H1 (cell line): ENCODE measurements around the gene MUC5AC. TPM values are rescaled to one million over a fixed set of nuclear protein-coding genes. Genes with fewer than 3 reads are reported as not detected.

Source experiments
- CTCF ChIA-PET: fragments of 300-600 bp; sonication (Branson Sonifier 250); formaldehyde crosslinking; loops from one replicate; lab custom pipeline; 2021; ENCODE audit not compliant: partially characterized antibody; lab: Charles Lee
- POLR2A ChIA-PET: fragments of 300-600 bp; sonication (Branson Sonifier 250); formaldehyde crosslinking; loops from one replicate; lab custom pipeline; 2021; ENCODE audit warnings: inconsistent platforms; ENCODE audit not compliant: partially characterized antibody; lab: Charles Lee
- DNase-seq, 2 experiments: peaks; one replicate each; pipeline versions ENCODE4 v3.0.0 to v3.0.0-alpha.2; 2010 to 2022; ENCODE audit warnings: low spot score in 2 of 2, low read depth in 1 of 2, mixed read lengths in 1 of 2
- FAIRE-seq: peaks from 2 replicates; lab custom pipeline; 2011; peaks lifted over from hg19 to GRCh38; lab: Jason Lieb, UNC
- H2AFZ ChIP-seq: 2 replicates; pipeline ENCODE4 v1.8.1; 2012; ENCODE audit warnings: low read length, inconsistent platforms
- H2AK5ac ChIP-seq: 2 replicates; pipeline ENCODE4 v1.6.1; 2013; ENCODE audit warnings: low read depth, low read length
- H2BK120ac ChIP-seq: replicated peaks from 2 replicates; pipeline ENCODE3; 2013; ENCODE audit warnings: low read depth, low read length, inconsistent platforms
- H2BK12ac ChIP-seq: 2 replicates; pipeline ENCODE4 v1.6.1; 2013; ENCODE audit warnings: low read depth, low read length
- H2BK15ac ChIP-seq: 2 replicates; pipeline ENCODE4 v1.6.1; 2013; ENCODE audit warnings: low read length
- H2BK20ac ChIP-seq: 2 replicates; pipeline ENCODE4 v1.6.1; 2013; ENCODE audit warnings: low read length
- H2BK5ac ChIP-seq: 2 replicates; pipeline ENCODE4 v1.6.1; 2013; ENCODE audit warnings: low read depth, low read length
- H3K14ac ChIP-seq: 2 replicates; pipeline ENCODE4 v1.6.1; 2013; ENCODE audit warnings: inconsistent platforms; ENCODE audit not compliant: insufficient read length
- H3K18ac ChIP-seq: 2 replicates; pipeline ENCODE4 v1.6.1; 2013; ENCODE audit warnings: low read length; ENCODE audit errors: extremely low read depth
- H3K23ac ChIP-seq: 2 replicates; pipeline ENCODE4 v1.6.1; 2013; ENCODE audit warnings: inconsistent platforms; ENCODE audit not compliant: insufficient read length
- H3K23me2 ChIP-seq: 2 replicates; pipeline ENCODE4 v1.6.1; 2013; ENCODE audit warnings: low read depth, low read length
- H3K27ac ChIP-seq: 2 replicates; pipeline ENCODE4 v1.6.1; 2011; ENCODE audit warnings: low read depth, low read length, inconsistent platforms
- H3K27me3 ChIP-seq, 4 experiments: replicated peaks in 1 of 4; 1 replicate in 1 of 4; 2 replicates in 3 of 4; pipeline versions ENCODE4 v1.6.1 to v1.8.1; 2011 to 2013; ENCODE audit warnings: low read length in 3 of 4, mild to moderate bottlenecking in 3 of 4, inconsistent platforms in 2 of 4, mixed read lengths in 2 of 4, moderate library complexity in 1 of 4; ENCODE audit not compliant: control insufficient read depth in 3 of 4, insufficient read depth in 3 of 4; ENCODE audit errors: extremely low read depth in 1 of 4
- H3K36me3 ChIP-seq, 4 experiments: 2 replicates each; pipeline versions ENCODE4 v1.6.1 to v1.8.1; 2011 to 2013; ENCODE audit warnings: mild to moderate bottlenecking in 4 of 4, low read length in 3 of 4, moderate library complexity in 2 of 4, control low read depth in 1 of 4, inconsistent platforms in 1 of 4; ENCODE audit not compliant: insufficient read depth in 4 of 4, control insufficient read depth in 2 of 4
- H3K4ac ChIP-seq: replicated peaks from 2 replicates; pipeline ENCODE3; 2013; ENCODE audit warnings: low read length, low read depth, mixed read lengths, inconsistent platforms; ENCODE audit not compliant: insufficient read length
- H3K4me1 ChIP-seq, 4 experiments: replicated peaks in 1 of 4; 1 replicate in 1 of 4; 2 replicates in 3 of 4; pipeline versions ENCODE4 v1.6.1 to v1.8.1; 2011 to 2013; ENCODE audit warnings: low read length in 3 of 4, inconsistent platforms in 2 of 4, mixed read lengths in 1 of 4; ENCODE audit not compliant: insufficient read depth in 4 of 4, control insufficient read depth in 3 of 4
- H3K4me2 ChIP-seq, 2 experiments: 2 replicates each; pipeline versions ENCODE4 v1.6.1 to v1.8.1; 2011 to 2013; ENCODE audit warnings: low read depth in 2 of 2, low read length in 2 of 2, control low read depth in 1 of 2, inconsistent platforms in 1 of 2, mild to moderate bottlenecking in 1 of 2; ENCODE audit not compliant: insufficient read depth in 1 of 2
- H3K4me3 ChIP-seq, 4 experiments: fragments of 200-600, 300-600 bp in 1 of 4; sonication (generic), shearing (Covaris generic), sonication (Bioruptor Twin) in 1 of 4; 2 replicates each; pipeline versions ENCODE4 v1.5.1 to v1.8.1; 2011 to 2016; ENCODE audit warnings: low read length in 4 of 4, low read depth in 3 of 4, control low read depth in 2 of 4, inconsistent platforms in 2 of 4, mild to moderate bottlenecking in 2 of 4, mixed read lengths in 1 of 4, moderate library complexity in 1 of 4; ENCODE audit not compliant: insufficient read depth in 2 of 4; ENCODE audit errors: extremely low read depth in 1 of 4
- H3K56ac ChIP-seq: replicated peaks from 2 replicates; pipeline ENCODE3; 2013; ENCODE audit warnings: low read depth, mild to moderate bottlenecking, mixed read lengths, low read length, inconsistent platforms; ENCODE audit not compliant: insufficient read length
- H3K79me1 ChIP-seq: 2 replicates; pipeline ENCODE4 v1.6.1; 2013; ENCODE audit warnings: low read depth, low read length, control low read depth
- H3K79me2 ChIP-seq, 2 experiments: 2 replicates each; pipeline versions ENCODE4 v1.6.1 to v1.8.1; 2012 to 2013; ENCODE audit warnings: low read length in 2 of 2, mild to moderate bottlenecking in 2 of 2, inconsistent platforms in 1 of 2; ENCODE audit not compliant: insufficient read depth in 2 of 2, control insufficient read depth in 1 of 2
- H3K9ac ChIP-seq, 4 experiments: replicated peaks in 1 of 4; 1 replicate in 1 of 4; 2 replicates in 3 of 4; pipeline versions ENCODE4 v1.6.1 to v1.8.1; 2011 to 2013; ENCODE audit warnings: low read depth in 3 of 4, low read length in 3 of 4, control low read depth in 2 of 4, mild to moderate bottlenecking in 2 of 4, moderate library complexity in 2 of 4, inconsistent platforms in 1 of 4; ENCODE audit errors: extremely low read depth in 1 of 4
- H3K9me3 ChIP-seq, 2 experiments: 2 replicates each; pipeline versions ENCODE4 v1.6.1 to v1.8.1; 2012 to 2013; ENCODE audit warnings: mild to moderate bottlenecking in 2 of 2, moderate library complexity in 2 of 2, control low read depth in 1 of 2, inconsistent platforms in 1 of 2, low read depth in 1 of 2, low read length in 1 of 2, mixed read lengths in 1 of 2; ENCODE audit not compliant: insufficient read depth in 2 of 2
- H4K20me1 ChIP-seq, 2 experiments: replicated peaks in 1 of 2; 2 replicates each; pipeline versions ENCODE3 to v1.8.1; 2011 to 2013; ENCODE audit warnings: inconsistent platforms in 2 of 2, low read length in 2 of 2, mild to moderate bottlenecking in 1 of 2; ENCODE audit not compliant: insufficient read depth in 2 of 2, control insufficient read depth in 1 of 2
- H4K5ac ChIP-seq: 2 replicates; pipeline ENCODE4 v1.6.1; 2013; ENCODE audit warnings: low read length, low read depth, mixed read lengths, inconsistent platforms; ENCODE audit not compliant: insufficient read length
- H4K8ac ChIP-seq: 2 replicates; pipeline ENCODE4 v1.8.0; 2013; ENCODE audit warnings: mild to moderate bottlenecking, moderate library complexity, low read length, inconsistent platforms; ENCODE audit not compliant: insufficient read depth; ENCODE audit errors: extremely low read depth
- H4K91ac ChIP-seq: replicated peaks from 2 replicates; pipeline ENCODE3; 2013; ENCODE audit warnings: low read length, mixed read lengths, inconsistent platforms; ENCODE audit not compliant: insufficient read length
- CBX5 ChIP-seq: fragments of 300-800, 300-1000 bp; sonication (generic); IDR thresholded peaks from 2 replicates; pipeline ENCODE4 v1.7.1; 2016; ENCODE audit warnings: antibody characterized with exemption, low read length, low read depth
- JUND ChIP-seq: IDR thresholded peaks from 2 replicates; pipeline ENCODE4 v1.6.1; 2011; ENCODE audit warnings: mild to moderate bottlenecking, improper control_type of control experiment, low read length
- NANOG ChIP-seq: IDR thresholded peaks from 2 replicates; pipeline ENCODE4 v1.6.1; 2011; ENCODE audit warnings: low read length, low read depth, mild to moderate bottlenecking, inconsistent platforms; ENCODE audit not compliant: insufficient read depth, poor library complexity, severe bottlenecking
- NRF1 ChIP-seq: IDR thresholded peaks from 2 replicates; pipeline ENCODE4 v1.6.1; 2011; ENCODE audit warnings: mild to moderate bottlenecking, low read depth, low read length, improper control_type of control experiment
- POLR2AphosphoS5 ChIP-seq: IDR thresholded peaks from 2 replicates; pipeline ENCODE4 v1.6.1; 2011; ENCODE audit warnings: low read depth, low read length
- RXRA ChIP-seq: IDR thresholded peaks from 2 replicates; pipeline ENCODE4 v1.6.1; 2011; ENCODE audit warnings: low read depth, mild to moderate bottlenecking, low read length, moderate library complexity; ENCODE audit not compliant: insufficient read depth
- SP2 ChIP-seq: IDR thresholded peaks from 2 replicates; pipeline ENCODE4 v1.6.1; 2012; ENCODE audit warnings: mild to moderate bottlenecking, low read length, inconsistent platforms
- TAF1 ChIP-seq: IDR thresholded peaks from 2 replicates; pipeline ENCODE4 v1.6.1; 2011; ENCODE audit warnings: mild to moderate bottlenecking, low read depth, low read length
- TCF12 ChIP-seq: IDR thresholded peaks from 2 replicates; pipeline ENCODE4 v1.6.1; 2011; ENCODE audit warnings: low read depth, mild to moderate bottlenecking, low read length
- WGBS, 2 experiments: shearing (Covaris generic) in 1 of 2; methylation state at CpG; one replicate each; pipeline versions ENCODE4 v1.1.6 to v1.1.7; 2013 to 2015; ENCODE audit warnings: low lambda C conversion rate in 2 of 2, mixed read lengths in 2 of 2, inconsistent platforms in 1 of 2, low coverage in 1 of 2, missing lambda C conversion rate in 1 of 2; ENCODE audit not compliant: insufficient replicate concordance in 2 of 2, insufficient coverage in 1 of 2, insufficient read length in 1 of 2; ENCODE audit errors: extremely low coverage in 1 of 2, missing lambda C conversion rate in 1 of 2; 5-methylcytosine and 5-hydroxymethylcytosine counted together
- polyA plus RNA-seq, 7 experiments: library from polyadenylated mRNA; depleted of rRNA in 3 of 7; stranded (reverse) in 5 of 7; unstranded in 2 of 7; fragments of >200 nt in 5 of 7; fragments of 200-250 nt in 2 of 7; gene quantifications; 1 replicate in 5 of 7; 2 replicates in 1 of 7; 4 replicates in 1 of 7; pipeline versions ENCODE4 v1.2.1 to v1.2.3, GENCODE V29; 2011 to 2013; ENCODE audit warnings: missing spikeins in 2 of 7, mixed read lengths in 2 of 7
- total RNA-seq: library from RNA; stranded (reverse); fragmentation: NEBNext Ultra II Directional; extraction: Animal tissue kit (Norgen Biotek cat#: 25700); gene quantifications from 2 replicates; pipeline ENCODE4 v1.2.1, GENCODE V29; 2021
- TF ChIP-seq, protein P1 (sequence below): IDR thresholded peaks from 2 replicates; pipeline ENCODE4 v1.6.1; 2011; ENCODE audit warnings: low read length, improper control_type of control experiment

MUC5AC gene
- total and polyA plus RNA-seq, 2 of the 8 experiments (the other 6 are each of a cell fraction or from before 2014, with no cell fraction given): not detected

DNA sequence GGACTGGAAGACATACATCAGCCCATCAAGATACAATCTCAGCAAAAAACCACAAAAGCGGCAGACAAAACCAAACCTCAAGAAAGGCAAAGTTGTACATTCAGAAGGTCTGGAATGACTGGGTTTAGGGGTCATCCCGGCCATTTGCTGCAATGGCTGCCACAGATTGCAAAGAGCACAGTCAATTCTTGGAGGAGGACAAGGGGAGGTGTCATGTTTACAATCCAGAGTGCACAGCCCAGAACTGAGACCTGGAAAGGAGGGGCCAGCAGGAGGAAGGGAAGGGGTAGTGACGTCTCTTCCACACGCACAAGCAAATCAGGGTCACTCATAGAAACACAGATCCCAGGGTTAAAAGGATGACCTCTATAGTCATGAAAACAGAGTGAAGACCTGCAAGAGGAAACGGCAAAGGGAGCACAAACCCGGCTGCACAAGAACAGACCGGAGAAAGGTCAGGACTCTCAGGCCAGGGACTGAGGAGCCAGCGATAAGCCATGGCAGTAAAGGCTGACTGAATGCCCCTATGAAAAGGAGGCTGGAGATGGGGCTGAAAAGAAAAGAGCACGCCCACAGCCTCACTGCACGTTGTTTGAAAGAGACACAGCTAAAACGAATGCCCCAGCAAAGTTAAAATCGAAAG, 18.2 kb upstream of the MUC5AC start:
- Histone ChIP-seq H4K20me1 (no peaks in the 10 kb centered on the region), H2BK15ac (no peak overlapping the region), H2BK12ac (no peak overlapping the region), H3K56ac (no peak overlapping the region), H3K23ac (no peak overlapping the region), H3K14ac (no peak overlapping the region), H4K91ac (no peak overlapping the region)
- WGBS, 2 experiments: 72% methylated on average over 12 of the region's 12 CpGs; no CpG with 5 or more reads in 1 of the 2 experiments
- TF ChIP-seq TAF1: no peak
- no peak for TF ChIP-seq JUND
- TF ChIP-seq TCF12: no peak
- TF ChIP-seq, protein P1, sequence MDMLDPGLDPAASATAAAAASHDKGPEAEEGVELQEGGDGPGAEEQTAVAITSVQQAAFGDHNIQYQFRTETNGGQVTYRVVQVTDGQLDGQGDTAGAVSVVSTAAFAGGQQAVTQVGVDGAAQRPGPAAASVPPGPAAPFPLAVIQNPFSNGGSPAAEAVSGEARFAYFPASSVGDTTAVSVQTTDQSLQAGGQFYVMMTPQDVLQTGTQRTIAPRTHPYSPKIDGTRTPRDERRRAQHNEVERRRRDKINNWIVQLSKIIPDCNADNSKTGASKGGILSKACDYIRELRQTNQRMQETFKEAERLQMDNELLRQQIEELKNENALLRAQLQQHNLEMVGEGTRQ: no peak
- TF ChIP-seq CBX5: no peak
- no peak for TF ChIP-seq NRF1
- TF ChIP-seq RXRA: no peak
- no peak for TF ChIP-seq SP2
- TF ChIP-seq NANOG: no peak
- no peak for TF ChIP-seq POLR2AphosphoS5
- TF ChIP-seq, all 59 proteins: peak for 0
- no peaks in the 10 kb centered on the region for H3K79me2 ChIP-seq
- no peak overlapping the region for H4K8ac ChIP-seq
- H3K4me2 ChIP-seq: no peak overlapping the region
- no peak overlapping the region for H3K4ac ChIP-seq
- no peaks in the 10 kb centered on the region for H3K27me3 ChIP-seq
- H3K79me1 ChIP-seq: no peaks in the 10 kb centered on the region
- H3K23me2 ChIP-seq: no peaks in the 10 kb centered on the region
- H4K5ac ChIP-seq: no peak overlapping the region
- H2BK5ac ChIP-seq: no peak overlapping the region
- no peak overlapping the region for H2BK20ac ChIP-seq
- no peaks in the 10 kb centered on the region for H3K36me3 ChIP-seq
- ChIA-PET CTCF (no interaction called here), POLR2A (no interaction called here)
- H2AFZ ChIP-seq: no peak overlapping the region
- H3K9ac ChIP-seq: no peak overlapping the region
- no peaks in the 10 kb centered on the region for H3K4me1 ChIP-seq
- no peak overlapping the region for H3K27ac ChIP-seq
- no peak for DNase-seq
- no peak overlapping the region for H3K18ac ChIP-seq
- no peak overlapping the region for H3K4me3 ChIP-seq
- no peak for FAIRE-seq
- H2BK120ac ChIP-seq: no peak overlapping the region
- no peak overlapping the region for H2AK5ac ChIP-seq
- H3K9me3 ChIP-seq: peaks cover 12 to 18% of the 10 kb centered on the region in 2 experiments; a peak in 3 of 4 replicates
